Left ventricle myocardium inferior (tissue), 1 donor: ENCODE measurements around the gene ARHGAP25. TPM values are rescaled to one million over a fixed set of nuclear protein-coding genes. Genes with fewer than 3 reads are reported as not detected.

Source experiments
- DNase-seq: peaks from one replicate; pipeline ENCODE4 v3.0.0-alpha.2; 2020
- H3K27ac ChIP-seq: fragments of 200-600 bp; replicated peaks from 2 replicates; pipeline ENCODE4 v1.8.0; 2021
- H3K27me3 ChIP-seq: fragments of 200-600 bp; 2 replicates; pipeline ENCODE4 v1.8.0; 2021; ENCODE audit warnings: low read depth
- H3K36me3 ChIP-seq: fragments of 200-600 bp; 2 replicates; pipeline ENCODE4 v1.8.0; 2021
- H3K4me1 ChIP-seq: fragments of 200-600 bp; 2 replicates; pipeline ENCODE4 v1.8.0; 2021
- H3K4me3 ChIP-seq: fragments of 200-600 bp; 2 replicates; pipeline ENCODE4 v1.8.0; 2021; ENCODE audit warnings: mild to moderate bottlenecking, moderate library complexity
- H3K9me3 ChIP-seq: fragments of 200-600 bp; replicated peaks from 2 replicates; pipeline ENCODE4 v1.8.0; 2021
- intact Hi-C: fragments of 100-400 bp; cut with micrococcal nuclease; formaldehyde crosslinking; loops from one replicate; pipeline ENCODE4 v1.11.0; 2022
- total RNA-seq: library from RNA; stranded (reverse); fragmentation: NEBNext Ultra II Directional; extraction: Animal tissue kit (Norgen Biotek cat#: 25700); gene quantifications from one replicate; pipeline ENCODE4 v1.2.1, GENCODE V29; 2021
- TF ChIP-seq, protein P1 (sequence below): fragments of 200-600 bp; IDR thresholded peaks from 2 replicates; pipeline ENCODE4 v1.8.0; 2021; ENCODE audit warnings: antibody characterized with exemption, mild to moderate bottlenecking, borderline replicate concordance
- donor health status: DM: no; HTN: yes; CAD: no; lungs with severe emphysema.

Gene ARHGAP25
- total RNA-seq, 1 donor from 2014 or later = 5.3 TPM

DNA sequence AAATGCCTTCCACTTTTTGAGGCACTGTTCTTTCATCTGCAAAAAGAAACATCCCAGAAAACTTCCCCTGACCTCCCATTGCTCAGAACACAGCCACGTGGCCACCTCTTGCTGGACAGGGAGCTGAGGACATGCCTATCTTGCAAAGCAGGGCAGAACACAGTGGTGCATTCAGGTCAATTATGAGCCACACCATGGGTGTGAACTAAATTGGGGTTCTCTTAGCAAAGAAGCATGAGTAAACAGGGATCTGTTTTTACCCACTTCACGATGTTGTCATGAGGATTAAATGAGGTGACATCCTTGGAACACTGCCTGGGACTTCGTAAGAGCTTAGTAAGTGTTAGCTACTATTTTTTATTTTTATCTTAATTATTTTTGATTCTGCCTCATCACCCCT lies 111.5 kb downstream of the ARHGAP25 start:
- Histone ChIP-seq H3K27ac (no peak overlapping the region), H3K4me1 (peaks cover 5% of the 10 kb centered on the region), H3K27me3 (peaks cover 94% of the 10 kb centered on the region), H3K4me3 (no peak overlapping the region), H3K9me3 (no peaks in the 10 kb centered on the region), H3K36me3 (no peaks in the 10 kb centered on the region)
- intact Hi-C loops = no loop called here
- DNase-seq = no peak
- TF ChIP-seq, protein P1, sequence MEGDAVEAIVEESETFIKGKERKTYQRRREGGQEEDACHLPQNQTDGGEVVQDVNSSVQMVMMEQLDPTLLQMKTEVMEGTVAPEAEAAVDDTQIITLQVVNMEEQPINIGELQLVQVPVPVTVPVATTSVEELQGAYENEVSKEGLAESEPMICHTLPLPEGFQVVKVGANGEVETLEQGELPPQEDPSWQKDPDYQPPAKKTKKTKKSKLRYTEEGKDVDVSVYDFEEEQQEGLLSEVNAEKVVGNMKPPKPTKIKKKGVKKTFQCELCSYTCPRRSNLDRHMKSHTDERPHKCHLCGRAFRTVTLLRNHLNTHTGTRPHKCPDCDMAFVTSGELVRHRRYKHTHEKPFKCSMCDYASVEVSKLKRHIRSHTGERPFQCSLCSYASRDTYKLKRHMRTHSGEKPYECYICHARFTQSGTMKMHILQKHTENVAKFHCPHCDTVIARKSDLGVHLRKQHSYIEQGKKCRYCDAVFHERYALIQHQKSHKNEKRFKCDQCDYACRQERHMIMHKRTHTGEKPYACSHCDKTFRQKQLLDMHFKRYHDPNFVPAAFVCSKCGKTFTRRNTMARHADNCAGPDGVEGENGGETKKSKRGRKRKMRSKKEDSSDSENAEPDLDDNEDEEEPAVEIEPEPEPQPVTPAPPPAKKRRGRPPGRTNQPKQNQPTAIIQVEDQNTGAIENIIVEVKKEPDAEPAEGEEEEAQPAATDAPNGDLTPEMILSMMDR = no peak

DNA sequence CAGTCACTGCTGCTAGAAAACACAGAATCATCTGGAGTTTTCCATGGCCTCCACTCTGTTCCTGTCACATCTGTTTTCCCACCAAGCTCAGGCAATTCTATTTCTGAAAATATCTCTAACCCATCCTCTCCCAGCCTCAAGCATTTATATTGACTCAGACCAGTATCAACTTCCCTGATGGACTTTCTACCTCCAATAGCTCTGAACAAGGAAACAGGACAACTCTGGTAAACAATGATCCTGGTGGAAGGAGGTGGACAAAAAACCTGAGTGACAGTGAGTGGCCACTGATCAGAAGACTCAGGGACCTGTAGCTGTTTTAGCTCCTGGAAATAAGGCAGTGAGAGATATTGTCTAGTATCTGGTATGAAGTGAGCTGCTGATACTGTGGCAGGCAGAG lies 113.1 kb downstream of the ARHGAP25 start:
- TF ChIP-seq, protein P1 = no peak
- Histone ChIP-seq H3K27ac (no peak overlapping the region), H3K4me1 (peaks cover 5% of the 10 kb centered on the region), H3K36me3 (no peaks in the 10 kb centered on the region), H3K9me3 (no peaks in the 10 kb centered on the region), H3K27me3 (peaks cover 98% of the 10 kb centered on the region), H3K4me3 (no peak overlapping the region)
- no peak for DNase-seq
- intact Hi-C loops = no loop called here

DNA sequence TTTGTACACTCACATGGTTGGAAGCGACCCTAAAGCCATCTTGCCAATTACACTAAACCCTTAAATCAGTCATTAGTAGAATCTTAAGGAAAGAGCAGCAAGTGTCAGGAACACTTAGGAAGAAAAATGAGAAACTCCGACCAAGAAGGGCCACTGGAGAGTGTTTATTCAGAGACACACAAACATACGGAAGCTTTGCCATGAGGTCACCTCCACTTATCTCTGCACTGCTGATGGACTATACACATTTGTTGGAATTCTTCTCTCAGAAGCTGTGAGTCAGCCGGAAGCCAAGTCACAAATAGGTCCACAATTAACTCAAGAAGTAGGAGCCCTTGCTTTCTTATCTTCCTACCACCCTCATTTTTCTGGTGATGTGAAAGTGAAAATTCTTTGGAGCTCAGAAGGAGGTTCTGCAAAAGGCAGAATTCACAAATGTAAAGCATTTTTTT lies 115.0 kb downstream of the ARHGAP25 start:
- H3K27me3 ChIP-seq = peaks cover 91% of the 10 kb centered on the region
- peaks cover 14% of the 10 kb centered on the region for H3K4me1 ChIP-seq
- intact Hi-C loops = no loop called here
- DNase-seq = no peak
- no peaks in the 10 kb centered on the region for H3K9me3 ChIP-seq
- H3K4me3 ChIP-seq = no peak overlapping the region
- H3K36me3 ChIP-seq = no peaks in the 10 kb centered on the region
- TF ChIP-seq, protein P1 = no peak
- H3K27ac ChIP-seq = no peak overlapping the region

DNA sequence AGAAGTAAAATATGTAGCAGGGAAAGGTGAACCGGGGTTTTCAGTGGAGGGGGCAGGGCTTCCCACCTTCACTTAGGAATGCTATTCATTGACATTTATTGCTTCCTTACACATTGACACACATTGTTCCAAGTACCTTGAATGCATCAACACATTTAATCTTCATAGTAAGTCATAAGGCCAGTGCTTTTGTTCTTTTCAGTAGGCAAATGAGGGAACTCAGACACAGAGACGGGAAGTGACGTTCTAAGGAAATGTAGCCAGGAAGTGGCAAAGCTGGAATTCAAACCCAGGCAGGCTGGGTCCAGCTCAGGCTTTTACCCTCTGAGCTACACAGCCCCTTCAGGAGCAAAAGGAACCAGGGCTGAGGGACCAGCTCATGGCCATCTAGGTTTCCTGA lies 115.9 kb downstream of the ARHGAP25 start:
- Histone ChIP-seq H3K36me3 (no peaks in the 10 kb centered on the region), H3K27ac (no peak overlapping the region), H3K4me1 (peaks cover 14% of the 10 kb centered on the region), H3K27me3 (peaks cover 91% of the 10 kb centered on the region), H3K9me3 (no peaks in the 10 kb centered on the region), H3K4me3 (no peak overlapping the region)
- intact Hi-C loops = no loop called here
- TF ChIP-seq, protein P1 = no peak
- DNase-seq = no peak

DNA sequence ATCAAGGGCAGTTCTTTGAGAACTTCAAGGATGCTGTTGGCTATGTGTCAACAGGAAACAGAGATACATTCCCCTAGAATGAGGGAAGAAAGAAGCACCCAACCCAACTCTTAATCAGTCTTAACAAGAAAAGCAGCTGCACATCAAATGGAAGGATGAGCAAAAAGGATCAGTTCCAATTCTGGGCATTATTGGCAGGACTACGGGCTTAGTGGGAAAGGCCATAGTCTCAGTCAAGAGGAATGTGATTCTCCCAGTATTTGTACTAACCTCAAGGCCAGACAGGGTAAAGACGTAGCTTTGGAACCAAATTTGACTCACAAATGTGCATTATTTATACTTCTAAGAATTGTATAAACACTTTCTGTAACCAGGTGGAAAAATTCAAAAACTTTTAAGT lies 118.4 kb downstream of the ARHGAP25 start:
- H3K4me1 ChIP-seq = peaks cover 12% of the 10 kb centered on the region
- H3K27ac ChIP-seq = no peak overlapping the region
- intact Hi-C loops = no loop called here
- H3K9me3 ChIP-seq = no peaks in the 10 kb centered on the region
- DNase-seq = no peak
- TF ChIP-seq, protein P1 = no peak
- H3K36me3 ChIP-seq = no peaks in the 10 kb centered on the region
- H3K4me3 ChIP-seq = no peak overlapping the region
- H3K27me3 ChIP-seq = peaks cover 90% of the 10 kb centered on the region

DNA sequence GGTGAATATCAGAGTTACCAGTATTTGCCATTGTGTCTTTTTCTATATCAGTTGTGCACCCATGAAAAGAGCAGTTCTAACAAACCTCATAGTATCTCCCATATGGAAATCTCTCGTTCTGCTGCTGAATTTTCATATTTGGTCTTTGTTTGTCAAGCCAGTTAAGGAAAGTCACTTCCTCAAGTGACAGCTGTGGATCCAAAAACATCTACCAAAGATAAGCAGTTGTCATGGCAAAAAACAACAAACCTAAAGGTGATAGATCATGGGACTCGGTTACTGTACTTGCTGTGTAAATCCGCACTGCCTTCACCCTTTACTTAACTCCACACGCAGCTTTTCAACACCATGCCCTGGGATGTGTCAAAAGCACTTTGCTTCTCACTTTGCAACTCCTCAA lies 119.3 kb downstream of the ARHGAP25 start:
- H3K27ac ChIP-seq = no peak overlapping the region
- peaks cover 90% of the 10 kb centered on the region for H3K27me3 ChIP-seq
- DNase-seq = no peak
- H3K4me3 ChIP-seq = no peak overlapping the region
- no peaks in the 10 kb centered on the region for H3K9me3 ChIP-seq
- intact Hi-C loops = no loop called here
- H3K4me1 ChIP-seq = peaks cover 9% of the 10 kb centered on the region
- H3K36me3 ChIP-seq = no peaks in the 10 kb centered on the region
- TF ChIP-seq, protein P1 = no peak
